HepG2 (cell line): ENCODE data around the gene SLX9. TPM values are rescaled to one million over a fixed set of nuclear protein-coding genes. Genes with fewer than 3 reads are reported as not detected.

Experiments used
- DNMT1 ChIP-seq: sonication (generic); formaldehyde crosslinking; IDR thresholded peaks from 2 replicates; pipeline ENCODE4 v1.5.1; 2020; ENCODE audit warnings: mild to moderate bottlenecking, missing genetic modification reagents
- HHEX ChIP-seq: IDR thresholded peaks from 2 replicates; pipeline ENCODE4 v1.6.1; 2016; ENCODE audit warnings: control low read depth
- MTA1 ChIP-seq: sonication (generic); formaldehyde crosslinking; IDR thresholded peaks from 2 replicates; pipeline ENCODE4 v1.4.0; 2020; ENCODE audit warnings: missing genetic modification reagents, mild to moderate bottlenecking, borderline replicate concordance
- NFAT5 ChIP-seq: sonication (generic); formaldehyde crosslinking; IDR thresholded peaks from 2 replicates; pipeline ENCODE4 v1.4.0; 2020; ENCODE audit warnings: missing genetic modification reagents
- NR2F6 ChIP-seq, 2 experiments: IDR thresholded peaks; 2 replicates each; pipeline ENCODE4 v1.6.1; 2016; ENCODE audit warnings: antibody characterized with exemption in 1 of 2, mild to moderate bottlenecking in 1 of 2
- SAP130 ChIP-seq: IDR thresholded peaks from 2 replicates; pipeline ENCODE4 v1.6.1; 2016; ENCODE audit warnings: low read depth
- ZBTB33 ChIP-seq: sonication (generic); formaldehyde crosslinking; IDR thresholded peaks from 2 replicates; pipeline ENCODE4 v1.4.0; 2020; ENCODE audit warnings: missing genetic modification reagents
- ZC3H13 ChIP-seq: sonication (generic); formaldehyde crosslinking; IDR thresholded peaks from 2 replicates; pipeline ENCODE4 v1.8.1; 2023; ENCODE audit warnings: mild to moderate bottlenecking, missing genetic modification reagents, moderate library complexity
- ZHX2 ChIP-seq, 2 experiments: sonication (generic) in 1 of 2; formaldehyde crosslinking in 1 of 2; IDR thresholded peaks; 2 replicates each; pipeline versions ENCODE4 v1.6.1 to v1.9.0; 2014 to 2022; ENCODE audit warnings: antibody characterized with exemption in 1 of 2, borderline replicate concordance in 1 of 2, inconsistent platforms in 1 of 2, low read depth in 1 of 2, missing genetic modification reagents in 1 of 2
- ZNF468 ChIP-seq: sonication (generic); formaldehyde crosslinking; IDR thresholded peaks from 2 replicates; pipeline ENCODE4 v1.8.0; 2022; ENCODE audit warnings: mild to moderate bottlenecking, moderate library complexity, missing genetic modification reagents
- ZNF547 ChIP-seq: sonication (generic); formaldehyde crosslinking; IDR thresholded peaks from 2 replicates; pipeline ENCODE4 v1.5.1; 2020; ENCODE audit warnings: mild to moderate bottlenecking, missing genetic modification reagents
- polyA plus RNA-seq, 8 experiments: library from polyadenylated mRNA; depleted of rRNA in 3 of 8; stranded (reverse) in 7 of 8; unstranded in 1 of 8; fragments of >200 nt; fragmentation: Illumina TruSeq in 4 of 8; extraction: Trizol in 4 of 8; gene quantifications; 2 replicates each; pipeline versions ENCODE4 v1.2.1 to v1.2.3, GENCODE V29; 2011 to 2016; ENCODE audit warnings: low read depth in 4 of 8, missing spikeins in 1 of 8, mixed read lengths in 1 of 8; ENCODE audit not compliant: insufficient read depth in 1 of 8
- total RNA-seq, 5 experiments: library from RNA; depleted of rRNA; stranded (reverse); fragments of >200 nt; fragmentation: Illumina TruSeq; extraction: Trizol; gene quantifications; 2 replicates each; pipeline ENCODE4 v1.2.3, GENCODE V29; 2016; ENCODE audit warnings: low read depth in 1 of 5

SLX9 gene
- total and polyA plus RNA-seq, 2 of the 13 experiments (the other 11 are each of a cell fraction or from before 2014, with no cell fraction given) = 21.0 to 47.1 TPM

- TF ChIP-seq ZHX2 (IDR thresholded peaks at IDR 0.05; ENCODE audit: low read depth) = no peak
- TF ChIP-seq ZHX2 (CRISPR knock-in tag; IDR thresholded peaks at IDR 0.05; ENCODE audit: borderline replicate concordance) = no peak
- no peak for TF ChIP-seq NFAT5 (CRISPR knock-in tag)
- peak; percentile 54; the same call in 1 of the 2 replicates for TF ChIP-seq NR2F6 (IDR thresholded peaks at IDR 0.05)
- peak; percentile 85 for TF ChIP-seq NR2F6 (CRISPR knock-in tag; IDR thresholded peaks at IDR 0.05)
- TF ChIP-seq ZBTB33 (CRISPR knock-in tag) = peak; percentile 97
- TF ChIP-seq DNMT1 (CRISPR knock-in tag) = no peak; the same call in 1 of the 2 replicates
- TF ChIP-seq ZNF547 (CRISPR knock-in tag) = no peak
- peak; percentile 42; the same call in 1 of the 2 replicates for TF ChIP-seq SAP130
- no peak for TF ChIP-seq HHEX (CRISPR knock-in tag)
- no peak for TF ChIP-seq ZNF468
- peak; percentile 14; the same call in 1 of the 2 replicates for TF ChIP-seq MTA1
- no peak for TF ChIP-seq ZC3H13 (CRISPR knock-in tag)
- TF ChIP-seq, all 625 proteins: peak for 61
Measured at GRCh38 chr21:44949779-44950198, 10.0 kb downstream of the SLX9 start (continued).
